Activated naive CD4-positive, alpha-beta T cell (primary cell): ENCODE results near the gene PALD1.

ENCODE experiments used
- DNase-seq, 4 experiments: peaks; one replicate each; lab custom pipeline; 2025; lab: John Stamatoyannopoulos, UW

PALD1 gene

GRCh38 chr10:70592186-70592735, 113.7 kb downstream of the PALD1 start:
- no peak for DNase-seq

GRCh38 chr10:70592746-70593512, 114.4 kb downstream of the PALD1 start:
- DNase-seq: no peak

GRCh38 chr10:70593513-70593890, 114.9 kb downstream of the PALD1 start:
- DNase-seq: no peak

DNA sequence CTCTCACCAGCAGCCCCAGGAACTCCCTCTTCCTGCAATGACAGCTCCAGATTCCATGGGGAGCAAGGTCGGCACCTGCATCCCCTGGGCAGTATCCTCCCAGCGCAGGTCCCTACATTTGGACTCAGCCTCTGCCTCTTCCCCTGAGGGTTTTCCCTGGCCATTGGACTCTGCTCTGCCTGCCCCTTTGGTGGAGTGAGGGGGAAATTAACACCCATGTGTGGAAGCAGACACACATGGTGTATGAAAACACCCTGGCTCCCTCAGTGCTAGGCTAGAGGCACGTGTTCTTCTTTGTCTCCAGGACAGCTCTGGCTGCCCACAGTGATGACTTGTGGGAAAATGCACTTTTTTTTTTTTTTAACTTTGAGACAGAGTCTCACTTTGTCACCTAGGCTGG, 115.6 kb downstream of the PALD1 start:
- DNase-seq: no peak

- no peak for DNase-seq
Measured at GRCh38 chr10:70595566-70596016, 117.0 kb downstream of the PALD1 start.

GRCh38 chr10:70596110-70596798, 117.7 kb downstream of the PALD1 start:
- DNase-seq: no peak

GRCh38 chr10:70596860-70597809, 118.6 kb downstream of the PALD1 start:
- no peak for DNase-seq

- no peak for DNase-seq
Measured at GRCh38 chr10:70597856-70598815, 119.6 kb downstream of the PALD1 start.

DNA sequence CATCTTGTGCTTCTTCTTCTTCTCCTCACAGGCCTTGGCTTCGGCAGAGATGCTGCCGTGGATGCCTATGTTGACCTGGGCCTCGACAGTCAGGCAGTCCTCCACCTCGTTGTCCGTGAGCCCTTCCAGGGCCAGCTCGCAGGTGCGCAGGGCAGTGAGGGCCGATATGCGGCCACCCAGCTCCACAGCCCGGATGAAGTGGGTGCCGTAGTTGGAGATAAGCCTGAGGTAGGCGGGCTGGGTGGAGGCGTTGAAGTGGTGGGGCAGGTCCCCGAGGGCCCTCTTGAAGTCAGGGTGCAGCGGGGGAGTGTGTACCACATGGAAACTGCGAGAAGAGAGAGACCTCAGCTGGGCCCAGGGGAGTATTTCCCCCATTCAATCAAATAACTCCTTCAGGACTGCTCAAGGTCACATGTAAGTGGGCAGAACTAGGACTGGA, 120.3 kb downstream of the PALD1 start:
- no peak for DNase-seq

- DNase-seq: no peak
Measured at GRCh38 chr10:70599319-70599718, 120.8 kb downstream of the PALD1 start.

GRCh38 chr10:70599791-70600190, 121.2 kb downstream of the PALD1 start:
- DNase-seq: no peak

GRCh38 chr10:70600512-70601395, 122.2 kb downstream of the PALD1 start:
- no peak for DNase-seq

GRCh38 chr10:70601746-70602145, 123.2 kb downstream of the PALD1 start:
- no peak for DNase-seq

GRCh38 chr10:70602665-70603448, 124.3 kb downstream of the PALD1 start, which contains the start of gene PRF1:
TSS of gene PRF1 (minus strand) at chr10:70602741. CDS start at chr10:70600902, 1,839 bp downstream.
- peak; percentile 11 to 68 (median 48) for DNase-seq

DNA sequence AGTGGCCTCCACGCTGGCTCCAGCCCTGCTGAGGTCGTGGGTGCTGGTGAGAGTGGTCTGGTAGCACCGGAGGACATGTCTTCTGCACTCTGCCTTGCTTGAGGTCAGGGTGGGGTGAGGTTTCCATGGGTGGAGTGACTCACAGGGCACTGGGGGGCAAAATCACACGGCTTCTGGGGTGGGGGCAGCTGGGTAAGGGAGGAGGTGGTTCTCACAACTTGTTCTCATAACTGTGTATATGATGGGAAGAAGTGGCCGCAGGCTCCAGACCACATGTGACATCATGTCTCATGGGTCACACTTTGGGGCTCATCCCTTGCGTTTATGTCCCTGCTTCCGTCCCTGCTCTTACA, 124.9 kb downstream of the PALD1 start:
- DNase-seq: peak in 1 of 4 experiments; percentile 20

GRCh38 chr10:70604106-70604505, 125.5 kb downstream of the PALD1 start:
- DNase-seq: no peak

DNA sequence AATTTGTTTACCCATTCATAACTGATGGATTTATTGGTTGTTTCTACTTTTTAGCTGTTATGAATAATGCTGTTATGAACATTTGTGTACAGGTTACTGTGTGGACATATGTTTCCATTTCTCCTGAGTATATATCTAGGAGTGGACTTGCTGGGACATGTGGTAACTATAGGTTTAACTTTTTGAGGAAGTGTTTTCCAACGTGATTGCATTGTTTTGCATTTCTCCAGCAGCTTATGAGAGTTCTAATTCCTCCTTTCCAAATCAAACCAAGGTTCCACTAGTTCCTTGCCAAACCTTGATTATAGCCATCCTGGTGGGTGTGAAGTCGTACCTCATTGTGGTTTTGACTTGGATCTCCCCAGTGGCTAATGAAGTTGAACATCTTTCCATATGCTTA, 126.6 kb downstream of the PALD1 start:
- DNase-seq: no peak

- no peak for DNase-seq
Measured at GRCh38 chr10:70607936-70608335, 129.4 kb downstream of the PALD1 start.

DNA sequence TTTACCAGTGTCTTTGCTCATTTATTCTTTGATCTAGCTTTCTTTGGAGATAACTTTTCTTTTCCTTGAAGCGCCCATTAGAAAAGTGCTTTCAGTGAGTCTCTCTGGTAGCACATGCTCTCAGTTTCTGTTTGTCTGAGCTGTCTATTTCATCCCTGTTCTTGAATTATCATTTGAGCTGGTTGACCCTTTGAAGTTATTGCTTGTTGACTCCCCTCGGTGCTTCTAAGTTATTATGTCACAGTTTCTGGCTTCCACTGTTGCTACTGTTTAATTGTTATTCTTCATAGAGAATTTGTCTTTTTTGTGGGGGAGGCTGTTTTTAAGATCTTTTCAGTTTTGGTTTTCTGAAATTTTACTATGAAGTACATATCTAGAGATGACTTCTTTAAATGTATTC, 135.4 kb downstream of the PALD1 start:
- DNase-seq: no peak
